22Rv1 (cell line): ENCODE data around the gene CNTRL.

Source experiments
- H3K27ac ChIP-seq: fragments of 450-650 bp; 2 replicates; pipeline ENCODE4 v1.5.1; 2017
- ZFX ChIP-seq: fragments of 450-650 bp; IDR thresholded peaks from 2 replicates; pipeline ENCODE4 v1.6.1; 2017; ENCODE audit warnings: antibody characterized with exemption, borderline replicate concordance
- TF ChIP-seq, protein P1 (sequence below): fragments of 450-650 bp; IDR thresholded peaks from 2 replicates; pipeline ENCODE4 v1.5.1; 2017; ENCODE audit warnings: mild to moderate bottlenecking

The CNTRL gene

DNA sequence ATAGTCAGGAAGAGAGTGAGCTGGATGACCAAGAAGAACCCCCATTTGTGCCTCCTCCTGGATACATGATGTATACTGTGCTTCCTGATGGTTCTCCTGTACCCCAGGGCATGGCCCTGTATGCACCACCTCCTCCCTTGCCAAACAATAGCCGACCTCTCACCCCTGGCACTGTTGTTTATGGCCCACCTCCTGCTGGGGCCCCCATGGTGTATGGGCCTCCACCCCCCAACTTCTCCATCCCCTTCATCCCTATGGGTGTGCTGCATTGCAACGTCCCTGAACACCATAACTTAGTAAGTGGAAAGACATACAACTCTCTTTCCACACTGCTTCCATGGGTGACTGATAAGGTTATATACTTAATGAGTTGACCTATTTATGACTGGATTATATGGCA is 75.4 kb downstream of the CNTRL start:
- TF ChIP-seq, protein P1, sequence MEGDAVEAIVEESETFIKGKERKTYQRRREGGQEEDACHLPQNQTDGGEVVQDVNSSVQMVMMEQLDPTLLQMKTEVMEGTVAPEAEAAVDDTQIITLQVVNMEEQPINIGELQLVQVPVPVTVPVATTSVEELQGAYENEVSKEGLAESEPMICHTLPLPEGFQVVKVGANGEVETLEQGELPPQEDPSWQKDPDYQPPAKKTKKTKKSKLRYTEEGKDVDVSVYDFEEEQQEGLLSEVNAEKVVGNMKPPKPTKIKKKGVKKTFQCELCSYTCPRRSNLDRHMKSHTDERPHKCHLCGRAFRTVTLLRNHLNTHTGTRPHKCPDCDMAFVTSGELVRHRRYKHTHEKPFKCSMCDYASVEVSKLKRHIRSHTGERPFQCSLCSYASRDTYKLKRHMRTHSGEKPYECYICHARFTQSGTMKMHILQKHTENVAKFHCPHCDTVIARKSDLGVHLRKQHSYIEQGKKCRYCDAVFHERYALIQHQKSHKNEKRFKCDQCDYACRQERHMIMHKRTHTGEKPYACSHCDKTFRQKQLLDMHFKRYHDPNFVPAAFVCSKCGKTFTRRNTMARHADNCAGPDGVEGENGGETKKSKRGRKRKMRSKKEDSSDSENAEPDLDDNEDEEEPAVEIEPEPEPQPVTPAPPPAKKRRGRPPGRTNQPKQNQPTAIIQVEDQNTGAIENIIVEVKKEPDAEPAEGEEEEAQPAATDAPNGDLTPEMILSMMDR: no peak
- no peak for TF ChIP-seq ZFX
- no peak overlapping the region for H3K27ac ChIP-seq

DNA sequence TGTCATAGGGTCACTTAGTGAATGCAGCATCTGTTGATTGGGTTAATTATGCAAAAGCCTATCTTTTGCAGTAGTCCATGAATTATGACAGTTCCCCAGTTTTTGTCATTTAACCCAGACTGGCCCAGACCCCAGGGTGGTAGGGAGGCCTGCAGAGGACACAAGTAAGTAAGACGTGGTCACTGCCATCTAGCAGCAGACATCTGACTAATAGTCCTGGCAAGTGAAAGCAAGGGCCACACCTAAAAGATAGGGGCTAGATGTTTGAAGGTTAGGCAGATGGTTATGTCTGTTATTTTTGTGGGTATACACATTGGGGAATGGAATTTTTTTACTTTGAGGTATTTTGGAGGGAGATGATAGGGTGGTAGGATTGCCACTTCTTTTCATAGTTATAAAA is 78.9 kb downstream of the CNTRL start:
- H3K27ac ChIP-seq: no peak overlapping the region
- no peak for TF ChIP-seq ZFX
- TF ChIP-seq, protein P1: no peak

DNA sequence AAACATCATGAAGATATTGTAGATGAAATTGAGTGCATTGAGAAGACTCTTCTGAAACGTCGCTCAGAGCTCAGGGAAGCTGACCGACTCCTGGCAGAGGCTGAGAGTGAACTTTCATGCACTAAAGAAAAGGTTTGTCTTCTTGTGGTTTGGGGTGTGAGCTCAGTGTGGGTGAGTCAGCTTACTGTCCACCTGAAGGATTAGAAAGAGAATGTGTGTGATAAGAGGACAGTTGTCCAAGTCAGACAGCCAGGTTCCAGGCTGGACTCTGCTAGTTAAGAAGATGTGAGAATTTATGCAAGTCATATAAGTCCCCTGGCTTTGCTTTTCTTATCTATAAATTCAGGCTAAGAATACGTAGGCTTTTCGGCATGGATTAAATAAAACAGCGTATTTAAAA is 80.0 kb downstream of the CNTRL start:
- no peak overlapping the region for H3K27ac ChIP-seq
- TF ChIP-seq ZFX: no peak

DNA sequence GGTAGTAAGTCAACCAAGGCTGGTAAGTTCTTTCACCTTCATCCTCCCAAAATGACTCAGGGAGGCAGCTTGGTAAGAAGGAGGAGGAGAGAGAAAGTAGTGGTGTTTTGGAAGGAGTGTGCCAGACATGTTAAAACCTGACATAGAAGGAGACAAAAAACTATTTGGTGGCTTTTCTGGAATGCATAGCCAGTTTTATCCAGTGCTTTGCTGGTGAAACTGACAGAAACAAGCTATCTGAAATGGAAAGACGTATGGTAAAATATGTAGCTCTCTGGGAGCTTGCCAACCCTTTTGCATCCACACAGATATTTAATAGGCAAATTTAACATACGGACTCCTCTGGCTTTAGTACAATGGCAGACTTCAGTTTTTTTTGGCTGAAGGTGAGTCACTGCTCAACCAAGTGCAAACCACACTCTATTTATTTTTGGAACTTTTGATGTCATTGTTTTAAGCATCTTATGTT is 81.5 kb downstream of the CNTRL start:
- TF ChIP-seq ZFX: no peak
- TF ChIP-seq, protein P1: no peak
- no peak overlapping the region for H3K27ac ChIP-seq

DNA sequence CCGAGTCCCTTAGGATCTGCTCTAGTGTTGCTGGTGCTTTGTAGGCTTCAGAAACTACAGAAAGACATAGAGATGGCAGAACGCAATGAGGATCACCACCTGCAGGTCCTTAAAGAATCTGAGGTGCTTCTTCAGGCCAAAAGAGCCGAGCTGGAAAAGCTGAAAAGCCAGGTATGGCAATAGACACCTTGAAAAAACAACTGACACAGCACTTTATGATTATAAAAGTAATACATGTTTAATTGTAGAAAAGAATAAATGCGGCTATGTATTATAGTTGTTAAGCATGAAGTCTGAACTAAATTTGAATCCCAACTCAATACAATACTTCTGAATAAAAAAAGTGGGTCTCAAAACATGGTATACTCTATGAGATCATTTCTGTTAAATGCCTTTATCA is 83.2 kb downstream of the CNTRL start:
- no peak for TF ChIP-seq ZFX
- TF ChIP-seq, protein P1: no peak
- no peak overlapping the region for H3K27ac ChIP-seq

DNA sequence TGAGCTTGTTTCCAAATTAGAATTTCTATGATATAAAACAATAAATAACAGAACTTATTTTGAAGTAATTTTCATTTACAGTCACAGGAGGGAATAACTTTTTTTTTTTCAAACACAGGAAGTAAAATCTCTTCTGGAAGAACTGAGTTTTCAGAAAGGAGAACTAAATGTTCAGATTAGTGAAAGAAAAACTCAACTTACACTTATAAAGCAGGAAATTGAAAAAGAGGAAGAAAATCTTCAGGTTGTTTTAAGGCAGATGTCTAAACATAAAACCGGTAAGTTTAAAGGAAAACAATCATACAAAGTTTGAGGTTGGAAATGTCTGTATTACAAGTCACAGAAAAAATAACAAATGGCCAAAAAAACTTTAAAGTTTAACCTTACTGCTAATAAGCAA is 85.3 kb downstream of the CNTRL start:
- TF ChIP-seq, protein P1: no peak
- TF ChIP-seq ZFX: no peak
- H3K27ac ChIP-seq: no peak overlapping the region

DNA sequence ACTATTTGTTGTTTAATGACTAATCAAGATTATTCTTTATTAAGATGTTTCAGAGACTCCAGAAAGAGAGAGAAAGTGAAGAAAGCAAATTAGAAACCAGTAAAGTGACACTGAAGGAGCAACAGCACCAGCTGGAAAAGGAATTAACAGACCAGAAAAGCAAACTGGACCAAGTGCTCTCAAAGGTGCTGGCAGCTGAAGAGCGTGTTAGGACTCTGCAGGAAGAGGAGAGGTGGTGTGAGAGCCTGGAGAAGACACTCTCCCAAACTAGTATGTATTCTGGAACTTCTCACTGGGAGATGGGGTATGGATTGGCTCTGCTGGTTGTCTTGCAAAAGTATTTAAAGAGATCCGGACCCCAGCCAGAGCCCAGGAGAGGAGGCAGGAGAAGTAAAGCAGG is 93.3 kb downstream of the CNTRL start:
- H3K27ac ChIP-seq: no peak overlapping the region
- TF ChIP-seq ZFX: no peak
- TF ChIP-seq, protein P1: no peak

DNA sequence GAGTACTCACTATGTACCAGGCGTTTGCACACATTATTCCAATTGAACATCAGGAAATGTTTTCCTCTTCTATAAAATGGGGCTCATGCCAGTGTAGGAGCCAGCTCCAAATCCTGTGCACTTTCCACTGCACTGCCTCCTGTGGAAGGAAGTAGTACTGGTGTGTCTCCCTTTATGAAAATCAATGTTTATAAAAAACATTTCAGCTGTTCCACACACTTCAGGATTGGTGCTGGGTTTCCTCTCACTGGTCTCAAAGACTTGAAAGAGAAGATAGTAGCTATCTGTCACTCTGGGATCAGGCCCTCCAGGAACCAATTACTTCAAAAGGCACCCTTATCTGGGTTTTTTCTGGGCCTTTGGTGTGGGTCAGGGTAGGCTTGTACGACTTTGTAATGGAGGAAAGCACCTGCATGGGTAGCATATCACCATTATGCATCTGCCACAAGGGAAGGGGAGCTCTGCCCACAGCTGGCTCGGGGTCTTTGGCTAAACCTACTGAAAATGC is 94.4 kb downstream of the CNTRL start:
- no peak for TF ChIP-seq ZFX
- TF ChIP-seq, protein P1: peak; percentile 58
- no peak overlapping the region for H3K27ac ChIP-seq
